NK-92 treated with Interleukin-12 subunit alpha and Interleukin-12 subunit beta, amount 100 ng/mL, for 24 hours (cell line): Measurements from ENCODE around the gene ILF2.
"Not testable (repeated sequence)": the region's sequence is repeated elsewhere in the genome, so short reads cannot be mapped to it uniquely, and the experiment has no call there.

Experiments used
- DNase-seq: peaks from one replicate; lab custom pipeline; 2025; lab: John Stamatoyannopoulos, UW

ILF2 gene

GRCh38 chr1:153670859-153671627, at the start of gene ILF2:
Gene ILF2 (minus strand): TSS chr1:153670993. CDS start chr1:153670922, 71 bp downstream.
- DNase-seq = peak; percentile 91

- DNase-seq = no peak
These were observed 46.5 kb upstream of the ILF2 start for GRCh38 chr1:153717330-153717729.

- not testable (repeated sequence) for DNase-seq
These were observed 45.4 kb upstream of the ILF2 start for GRCh38 chr1:153716211-153716610.

- no peak for DNase-seq
These were observed 40.2 kb upstream of the ILF2 start for GRCh38 chr1:153711026-153711425.

- DNase-seq = no peak
These were observed 34.7 kb upstream of the ILF2 start for GRCh38 chr1:153705484-153705883.

GRCh38 chr1:153699768-153700167, 29.0 kb upstream of the ILF2 start:
- DNase-seq = no peak

GRCh38 chr1:153698923-153699714, 28.3 kb upstream of the ILF2 start:
- DNase-seq = no peak

- DNase-seq = no peak
These were observed 27.5 kb upstream of the ILF2 start for GRCh38 chr1:153698020-153698922.

GRCh38 chr1:153697191-153698019, 26.6 kb upstream of the ILF2 start:
- DNase-seq = no peak

- DNase-seq = no peak
These were observed 25.9 kb upstream of the ILF2 start for GRCh38 chr1:153696741-153697140.

GRCh38 chr1:153693466-153693865, 22.7 kb upstream of the ILF2 start:
- DNase-seq = no peak

- DNase-seq = no peak
These were observed 18.0 kb upstream of the ILF2 start for GRCh38 chr1:153688736-153689328.

- no peak for DNase-seq
These were observed 17.5 kb upstream of the ILF2 start for GRCh38 chr1:153688276-153688675.

- DNase-seq = no peak
These were observed 16.7 kb upstream of the ILF2 start for GRCh38 chr1:153687346-153688125.

- no peak for DNase-seq
These were observed 14.9 kb upstream of the ILF2 start for GRCh38 chr1:153685544-153686340.

GRCh38 chr1:153684892-153685291, 14.1 kb upstream of the ILF2 start:
- DNase-seq = no peak

- no peak for DNase-seq
These were observed 13.1 kb upstream of the ILF2 start for GRCh38 chr1:153683854-153684253.

GRCh38 chr1:153682730-153683129, 11.9 kb upstream of the ILF2 start:
- DNase-seq = no peak

GRCh38 chr1:153680120-153680403, 9.3 kb upstream of the ILF2 start:
- no peak for DNase-seq
